ENCODE measurements around the gene CYSTM1.

Gene CYSTM1

GRCh38 chr5:140239939-140240700 is 65.1 kb downstream of the CYSTM1 start:
- DNase-seq = peak; percentile 20

GRCh38 chr5:140240987-140241706 is 66.2 kb downstream of the CYSTM1 start:
- DNase-seq = peak; percentile 92

- no peak for DNase-seq
These were observed 67.1 kb downstream of the CYSTM1 start for GRCh38 chr5:140242099-140242498.

- DNase-seq = no peak
These were observed 68.0 kb downstream of the CYSTM1 start for GRCh38 chr5:140242890-140243585.

GRCh38 chr5:140243706-140244250 is 68.8 kb downstream of the CYSTM1 start:
- DNase-seq = no peak

- peak; percentile 82 for DNase-seq
These were observed 69.6 kb downstream of the CYSTM1 start for GRCh38 chr5:140244525-140245025.

GRCh38 chr5:140245341-140245740 is 70.4 kb downstream of the CYSTM1 start:
- no peak for DNase-seq

- no peak for DNase-seq
These were observed 70.9 kb downstream of the CYSTM1 start for GRCh38 chr5:140245926-140246325.

GRCh38 chr5:140246378-140247122 is 71.6 kb downstream of the CYSTM1 start:
- DNase-seq = peak; percentile 72

- no peak for DNase-seq
These were observed 73.4 kb downstream of the CYSTM1 start for GRCh38 chr5:140248414-140248813.

GRCh38 chr5:140249536-140249935 is 74.5 kb downstream of the CYSTM1 start:
- DNase-seq = no peak

GRCh38 chr5:140250386-140250785 is 75.4 kb downstream of the CYSTM1 start:
- no peak for DNase-seq

GRCh38 chr5:140251527-140251973 is 76.6 kb downstream of the CYSTM1 start:
- peak; percentile 83 for DNase-seq

- no peak for DNase-seq
These were observed 77.6 kb downstream of the CYSTM1 start for GRCh38 chr5:140252470-140253126.

GRCh38 chr5:140253985-140254384 is 79.0 kb downstream of the CYSTM1 start:
- DNase-seq = no peak

GRCh38 chr5:140255460-140256157 is 80.6 kb downstream of the CYSTM1 start:
- no peak for DNase-seq

- DNase-seq = no peak
These were observed 81.7 kb downstream of the CYSTM1 start for GRCh38 chr5:140256726-140257125.

- no peak for DNase-seq
These were observed 83.0 kb downstream of the CYSTM1 start for GRCh38 chr5:140258016-140258415.

- DNase-seq = no peak
These were observed 83.9 kb downstream of the CYSTM1 start for GRCh38 chr5:140258873-140259272.

GRCh38 chr5:140259500-140259899 is 84.5 kb downstream of the CYSTM1 start:
- no peak for DNase-seq

- no peak for DNase-seq
These were observed 85.2 kb downstream of the CYSTM1 start for GRCh38 chr5:140260089-140260656.

Data from amniotic stem cell (primary cell).